Activated CD4-positive, alpha-beta T cell treated with anti-CD3 and anti-CD28 coated beads, Interleukin-2, Interleukin-4, amounts not matched to agents 100 ng/mL and 50 ng/mL, durations not matched to agents 16 hours and 8 hours (primary cell): ENCODE data around the gene OTX1.
"Not testable (repeated sequence)": the region's sequence is repeated elsewhere in the genome, so short reads cannot be mapped to it uniquely, and the experiment has no call there.

Experiments used
- DNase-seq: peaks from one replicate; pipeline ENCODE4 v3.0.0-alpha.2; 2020; ENCODE audit warnings: low spot score

Gene OTX1

GRCh38 chr2:63058921-63059792, 8.5 kb downstream of the OTX1 start:
- DNase-seq = no peak

GRCh38 chr2:63059793-63060471, 9.3 kb downstream of the OTX1 start:
- DNase-seq = no peak

- DNase-seq = no peak
Measured at GRCh38 chr2:63060472-63060991, 9.9 kb downstream of the OTX1 start.

GRCh38 chr2:63064197-63064596, 13.6 kb downstream of the OTX1 start:
- DNase-seq = no peak

- no peak for DNase-seq
Measured at GRCh38 chr2:63064661-63065060, 14.0 kb downstream of the OTX1 start.

GRCh38 chr2:63066265-63066664, 15.6 kb downstream of the OTX1 start:
- DNase-seq = no peak

- DNase-seq = no peak
Measured at GRCh38 chr2:63066838-63067237, 16.2 kb downstream of the OTX1 start.

GRCh38 chr2:63071664-63072063, 21.0 kb downstream of the OTX1 start:
- no peak for DNase-seq

- no peak for DNase-seq
Measured at GRCh38 chr2:63073994-63074393, 23.4 kb downstream of the OTX1 start.

- DNase-seq = not testable (repeated sequence)
Measured at GRCh38 chr2:63074399-63074798, 23.8 kb downstream of the OTX1 start.

- no peak for DNase-seq
Measured at GRCh38 chr2:63078852-63079606, 28.4 kb downstream of the OTX1 start.

- DNase-seq = no peak
Measured at GRCh38 chr2:63081404-63081803, 30.8 kb downstream of the OTX1 start.

GRCh38 chr2:63086687-63087086, 36.1 kb downstream of the OTX1 start:
- no peak for DNase-seq

GRCh38 chr2:63092401-63092800, 41.8 kb downstream of the OTX1 start:
- DNase-seq = no peak

GRCh38 chr2:63092857-63093256, 42.2 kb downstream of the OTX1 start:
- DNase-seq = no peak

GRCh38 chr2:63093502-63093901, 42.9 kb downstream of the OTX1 start:
- DNase-seq = no peak

GRCh38 chr2:63096491-63096890, 45.9 kb downstream of the OTX1 start:
- DNase-seq = no peak

- DNase-seq = no peak
Measured at GRCh38 chr2:63099032-63099431, 48.4 kb downstream of the OTX1 start.

- DNase-seq = no peak
Measured at GRCh38 chr2:63101954-63102353, 51.3 kb downstream of the OTX1 start.

GRCh38 chr2:63104482-63104881, 53.9 kb downstream of the OTX1 start:
- DNase-seq = no peak
